Placental pericyte (primary cell): ENCODE results near the gene SULT6B1. TPM values are rescaled to one million over a fixed set of nuclear protein-coding genes. Genes with fewer than 3 reads are reported as not detected.

Experiments used
- total RNA-seq: library from RNA; depleted of rRNA; stranded (reverse); fragments of >200 nt; gene quantifications from 2 replicates; pipeline ENCODE4 v1.2.3, GENCODE V29; 2012

SULT6B1 gene, protein sequence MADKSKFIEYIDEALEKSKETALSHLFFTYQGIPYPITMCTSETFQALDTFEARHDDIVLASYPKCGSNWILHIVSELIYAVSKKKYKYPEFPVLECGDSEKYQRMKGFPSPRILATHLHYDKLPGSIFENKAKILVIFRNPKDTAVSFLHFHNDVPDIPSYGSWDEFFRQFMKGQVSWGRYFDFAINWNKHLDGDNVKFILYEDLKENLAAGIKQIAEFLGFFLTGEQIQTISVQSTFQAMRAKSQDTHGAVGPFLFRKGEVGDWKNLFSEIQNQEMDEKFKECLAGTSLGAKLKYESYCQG
- total RNA-seq, result not detected in 2 replicates

DNA sequence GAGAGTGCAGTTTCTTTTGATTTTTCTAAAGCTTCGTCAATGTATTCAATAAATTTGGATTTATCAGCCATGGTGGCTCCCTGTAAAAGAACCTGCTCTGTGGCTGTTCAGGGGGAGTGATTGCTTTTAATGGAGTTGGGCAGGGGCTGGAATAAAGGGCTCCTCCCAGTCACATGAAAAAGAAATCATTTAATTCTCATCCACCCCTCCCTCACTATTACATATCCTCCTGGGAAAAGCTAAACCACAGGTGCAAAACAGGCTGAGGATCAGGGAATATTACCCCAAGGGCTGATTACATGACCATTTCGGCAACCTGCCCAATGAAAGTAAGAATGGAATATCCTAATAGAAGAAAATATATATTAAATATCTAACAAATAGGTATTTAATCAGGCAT lies at the start of gene SULT6B1:
Gene SULT6B1 (minus strand): TSS at position 101 of the 400 bp plus-strand sequence. CDS start 30 bp downstream, at position 71.

DNA sequence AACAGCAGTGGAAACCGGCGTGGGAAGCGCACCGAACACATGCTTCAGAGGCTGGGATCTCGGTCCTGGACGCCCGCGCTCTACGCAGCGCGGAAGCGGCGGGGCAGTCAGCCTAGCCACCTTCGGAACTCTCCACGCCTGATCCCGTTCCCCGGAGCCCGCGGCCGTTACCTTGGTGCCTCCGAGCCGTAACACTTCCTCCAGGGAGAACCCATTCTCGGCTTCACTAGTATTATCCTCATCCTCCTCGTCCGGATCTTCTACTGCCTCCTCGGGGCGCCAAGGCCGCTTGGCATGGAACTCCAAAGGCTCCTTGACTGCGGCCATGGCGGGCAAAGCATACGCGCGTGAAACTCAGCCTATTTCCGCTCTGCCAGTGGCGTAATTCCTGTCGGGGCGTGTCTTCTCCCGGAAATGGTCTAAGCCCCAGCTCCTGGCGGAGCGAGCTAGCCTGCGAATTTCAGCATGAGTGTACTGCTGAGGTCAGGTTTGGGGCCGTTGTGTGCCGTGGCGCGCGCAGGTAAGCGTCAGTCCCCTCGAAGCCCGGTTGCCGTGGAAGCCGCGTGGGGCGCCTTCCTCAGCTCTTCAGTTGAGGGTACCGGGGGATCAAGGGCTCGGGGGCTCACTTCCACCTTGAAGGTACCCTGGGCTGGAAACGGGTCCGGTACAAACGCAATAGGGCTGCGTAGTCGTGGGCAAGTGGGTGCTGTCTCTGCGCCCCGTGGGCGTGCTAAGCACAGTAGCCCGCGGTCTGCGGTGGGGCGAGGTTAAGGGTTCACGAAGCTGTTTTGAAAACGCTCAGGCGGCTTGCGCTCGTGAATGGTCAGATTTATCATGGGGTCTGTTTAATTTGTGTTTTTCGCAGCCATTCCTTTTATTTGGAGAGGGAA lies 43.0 kb upstream of the SULT6B1 start, which contains the start of the genes CEBPZ and NDUFAF7:
Gene CEBPZ (minus strand): TSS at position 356 of the 890 bp plus-strand sequence. CDS start 29 bp downstream, at position 327.
Gene NDUFAF7 (plus strand): TSS at position 418 of the 890 bp plus-strand sequence. CDS start 48 bp downstream, at position 466.

DNA sequence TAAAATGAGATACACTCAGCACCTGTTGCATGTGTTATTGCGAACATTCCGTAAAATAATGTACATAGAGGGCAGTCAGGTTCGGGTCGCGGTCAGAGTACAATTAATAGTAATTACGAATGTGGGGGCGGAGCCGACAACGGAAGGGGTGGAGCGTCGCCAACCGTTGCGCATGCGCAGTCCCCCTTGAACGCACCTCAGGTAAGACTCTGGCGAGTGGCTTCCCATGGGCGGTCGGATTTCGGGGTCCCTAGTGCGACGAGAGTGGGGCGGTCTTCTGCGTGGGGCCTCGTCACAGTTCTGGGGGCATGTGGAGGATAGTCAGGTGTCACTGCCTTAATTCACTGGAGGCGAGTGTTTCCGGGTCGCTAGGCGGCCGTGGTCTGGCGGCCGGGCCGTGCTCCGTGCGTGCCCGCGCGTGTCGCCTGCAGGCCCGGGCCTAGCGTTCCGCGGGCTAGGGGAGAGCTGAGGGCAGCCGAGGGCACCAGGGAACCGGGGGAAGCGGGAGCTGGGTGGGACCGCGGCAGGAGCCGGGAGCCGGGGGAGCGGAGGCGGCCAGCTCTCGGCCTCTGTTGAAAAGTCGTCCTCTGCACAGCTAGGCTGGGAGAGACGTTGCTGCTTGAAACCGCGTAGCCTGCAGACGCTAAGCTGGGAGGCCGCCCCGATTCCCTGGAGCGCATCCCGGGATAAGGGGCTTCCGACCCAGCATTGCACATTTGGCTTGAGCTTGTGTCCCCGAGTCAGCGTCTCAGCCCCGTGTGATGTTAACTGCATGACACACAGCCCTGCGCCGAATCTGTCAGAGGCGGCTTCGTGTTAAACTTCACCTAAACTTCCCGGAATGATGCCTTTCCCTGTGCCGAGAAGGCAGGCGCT lies 8.1 kb upstream of the SULT6B1 start, which contains the start of gene CEBPZOS:
Gene CEBPZOS (plus strand): TSS at position 177 of the 876 bp plus-strand sequence. CDS start 3,209 bp downstream, outside the sequence.

DNA sequence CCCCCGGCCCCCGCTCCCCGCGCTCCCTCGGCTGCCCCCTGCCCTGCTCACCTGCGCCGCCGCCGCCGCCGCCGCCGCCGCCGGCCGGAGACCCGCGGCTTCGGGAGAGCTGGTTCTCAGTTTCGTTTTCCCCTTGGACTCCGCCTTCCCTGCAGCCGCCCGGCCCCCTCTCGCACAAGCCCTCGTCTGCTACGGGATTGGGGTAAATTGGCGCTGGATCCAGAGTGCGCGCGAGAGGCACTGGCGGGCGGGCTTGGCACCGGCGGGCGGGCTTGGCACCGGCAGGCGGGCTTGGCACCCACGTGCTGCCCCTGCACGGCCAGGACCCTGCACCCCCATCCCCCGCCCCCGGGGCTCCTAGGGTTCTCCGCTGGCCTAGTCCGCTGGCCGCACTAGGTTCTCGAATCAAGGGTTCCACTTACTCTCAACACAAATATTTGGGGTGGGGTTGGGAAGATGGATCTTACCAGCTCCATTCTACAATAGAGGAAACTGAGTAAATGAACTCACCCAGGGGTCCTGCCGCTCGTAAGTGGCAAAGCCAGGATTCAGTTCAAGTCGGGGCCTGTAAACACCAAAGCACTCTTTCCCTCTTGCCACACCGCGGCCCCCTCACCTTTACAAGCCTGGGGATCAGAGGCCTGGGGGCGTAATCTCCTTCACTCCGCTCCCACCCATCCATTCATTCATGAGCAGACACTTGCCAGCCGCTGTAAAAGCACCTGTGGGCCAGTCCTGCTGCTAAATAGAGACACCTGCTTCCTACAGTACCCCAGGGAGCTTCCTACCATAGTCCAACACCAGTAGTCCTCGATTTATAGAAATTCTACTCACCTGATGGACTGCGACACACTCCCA lies 31.4 kb downstream of the SULT6B1 start, which contains the start of gene EIF2AK2:
Gene EIF2AK2 (minus strand): TSS at position 124 of the 858 bp plus-strand sequence. CDS start 9,174 bp downstream, outside the sequence.

Other genes with a start within 250 kb of the SULT6B1 start
- 14.9 and 16.8 TPM in 2 replicates for gene STRN, start 222.1 kb downstream of the SULT6B1 start, total RNA-seq
- gene HEATR5B, start 104.3 kb downstream of the SULT6B1 start, total RNA-seq, result 18.4 and 36.7 TPM in 2 replicates
- gene GPATCH11, start 104.2 kb downstream of the SULT6B1 start, total RNA-seq, result 3.7 and 13.6 TPM in 2 replicates
- gene EIF2AK2, start 31.7 kb downstream of the SULT6B1 start, total RNA-seq, result 18.6 and 42.2 TPM in 2 replicates
- gene CEBPZOS, start 7.8 kb upstream of the SULT6B1 start, total RNA-seq, result 13.1 and 19.3 TPM in 2 replicates
- gene CEBPZ, start 42.9 kb upstream of the SULT6B1 start, total RNA-seq, result 38.5 and 43.2 TPM in 2 replicates
- 11.2 and 12.5 TPM in 2 replicates for gene NDUFAF7, start 43.0 kb upstream of the SULT6B1 start, total RNA-seq
- 35.2 and 75.2 TPM in 2 replicates for gene PRKD3, start 136.2 kb upstream of the SULT6B1 start, total RNA-seq
- 11.2 and 49.1 TPM in 2 replicates for gene QPCT, start 156.0 kb upstream of the SULT6B1 start, total RNA-seq